Activated CD8-positive, alpha-beta memory T cell treated with anti-CD3 and anti-CD28 coated beads, Interleukin-2, amount 50 U/mL, for 48 hours (primary cell): ENCODE measurements around the gene ARFGEF2.
"Not testable (repeated sequence)": the region's sequence is repeated elsewhere in the genome, so short reads cannot be mapped to it uniquely, and the experiment has no call there.

Experiments
- DNase-seq: peaks from one replicate; pipeline ENCODE4 v3.0.0-alpha.2; 2020

The ARFGEF2 gene

GRCh38 chr20:48921168-48921882 is at the start of gene ARFGEF2:
TSS of gene ARFGEF2 (plus strand) at chr20:48921711. CDS start at chr20:48921890, 179 bp downstream.
- peak; percentile 95 for DNase-seq

GRCh38 chr20:48875233-48875913 is 46.1 kb upstream of the ARFGEF2 start:
- DNase-seq: no peak

GRCh38 chr20:48875914-48876240 is 45.6 kb upstream of the ARFGEF2 start:
- no peak for DNase-seq

- no peak for DNase-seq
Measured at GRCh38 chr20:48877304-48877703, 44.2 kb upstream of the ARFGEF2 start.

GRCh38 chr20:48878534-48879248 is 42.8 kb upstream of the ARFGEF2 start:
- no peak for DNase-seq

GRCh38 chr20:48879612-48880245 is 41.8 kb upstream of the ARFGEF2 start:
- DNase-seq: no peak

- DNase-seq: no peak
Measured at GRCh38 chr20:48880331-48880730, 41.2 kb upstream of the ARFGEF2 start.

- DNase-seq: no peak
Measured at GRCh38 chr20:48880981-48881657, 40.4 kb upstream of the ARFGEF2 start.

GRCh38 chr20:48885237-48885636 is 36.3 kb upstream of the ARFGEF2 start:
- no peak for DNase-seq

GRCh38 chr20:48886194-48886593 is 35.3 kb upstream of the ARFGEF2 start:
- no peak for DNase-seq

GRCh38 chr20:48886811-48887210 is 34.7 kb upstream of the ARFGEF2 start:
- no peak for DNase-seq

GRCh38 chr20:48888517-48888916 is 33.0 kb upstream of the ARFGEF2 start:
- DNase-seq: not testable (repeated sequence)

- DNase-seq: no peak
Measured at GRCh38 chr20:48889140-48889790, 32.2 kb upstream of the ARFGEF2 start.

- no peak for DNase-seq
Measured at GRCh38 chr20:48891235-48892048, 30.1 kb upstream of the ARFGEF2 start.

- no peak for DNase-seq
Measured at GRCh38 chr20:48892049-48892470, 29.5 kb upstream of the ARFGEF2 start.

- no peak for DNase-seq
Measured at GRCh38 chr20:48892891-48893290, 28.6 kb upstream of the ARFGEF2 start.

GRCh38 chr20:48893374-48893773 is 28.1 kb upstream of the ARFGEF2 start:
- DNase-seq: no peak

- no peak for DNase-seq
Measured at GRCh38 chr20:48897305-48898010, 24.1 kb upstream of the ARFGEF2 start.

GRCh38 chr20:48898210-48898609 is 23.3 kb upstream of the ARFGEF2 start:
- no peak for DNase-seq

GRCh38 chr20:48898896-48899530 is 22.5 kb upstream of the ARFGEF2 start:
- DNase-seq: no peak
